ENCODE data around the gene PIK3C2B.

Gene PIK3C2B

DNA sequence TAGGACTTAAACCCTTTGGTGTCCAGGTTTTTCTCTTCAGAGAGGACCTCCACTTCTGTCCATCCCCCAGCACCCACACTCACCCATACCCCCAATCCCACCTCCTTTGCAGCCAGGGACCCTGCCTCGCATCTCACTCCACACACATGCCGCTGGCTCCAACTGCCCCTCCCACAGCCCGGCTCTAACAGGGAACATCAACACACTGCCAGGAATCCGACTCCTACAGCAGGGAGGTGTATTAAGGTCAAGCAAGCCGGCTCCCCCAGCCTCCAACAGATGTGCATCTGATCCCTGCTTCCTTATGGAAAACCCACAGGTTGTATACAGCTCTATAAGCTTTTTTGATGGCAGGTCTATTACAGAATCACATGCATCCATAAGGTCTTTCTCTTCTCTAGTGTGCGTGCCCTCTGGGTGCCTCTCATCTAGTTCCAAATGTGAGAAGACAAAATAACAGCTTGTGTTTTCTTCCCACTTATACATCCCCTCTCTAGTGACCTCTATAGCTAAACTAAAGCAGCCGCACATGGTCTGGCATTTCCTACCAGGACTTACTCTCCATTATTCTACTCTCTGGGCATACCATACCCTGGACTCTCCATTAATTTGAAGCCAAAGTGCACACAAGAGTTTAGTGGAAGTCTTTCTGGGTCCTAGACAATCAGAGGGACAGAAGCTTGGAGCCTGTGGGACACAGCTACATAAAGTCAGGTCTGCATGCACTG, 16.3 kb downstream of the PIK3C2B start:
- no peak for DNase-seq (ENCODE audit: low read depth)

GRCh38 chr1:204477036-204477740, 17.4 kb downstream of the PIK3C2B start:
- no peak for DNase-seq (ENCODE audit: low read depth)

GRCh38 chr1:204476563-204476962, 18.0 kb downstream of the PIK3C2B start:
- no peak for DNase-seq (ENCODE audit: low read depth)

GRCh38 chr1:204475656-204476432, 18.8 kb downstream of the PIK3C2B start:
- no peak for DNase-seq (ENCODE audit: low read depth)

DNA sequence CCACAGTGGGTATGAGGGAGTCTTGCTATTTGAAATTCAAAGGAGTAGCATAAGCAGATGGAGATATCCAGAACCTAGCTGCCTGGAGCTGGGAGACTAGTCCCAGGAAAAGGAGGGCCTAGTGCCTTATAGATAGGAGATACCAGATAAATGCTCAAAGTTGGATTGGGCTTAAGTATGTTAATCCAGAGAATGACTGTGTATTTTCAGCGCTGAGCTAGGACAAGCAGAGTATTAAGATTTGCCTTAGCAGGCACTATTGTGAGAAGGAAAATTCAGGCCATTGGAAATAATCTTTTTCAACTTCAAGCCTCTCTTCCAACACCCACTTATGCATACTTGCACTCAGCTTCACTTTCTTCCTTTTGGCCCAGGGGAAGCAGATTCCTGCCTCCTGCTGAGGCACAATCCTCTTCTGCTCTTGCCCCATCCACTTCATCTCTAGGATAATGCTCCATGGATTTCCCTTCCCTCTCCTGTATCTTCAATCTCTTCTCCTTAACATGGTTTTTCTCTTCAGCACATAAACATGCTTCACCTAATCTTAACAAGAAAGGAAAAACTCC, 21.1 kb downstream of the PIK3C2B start:
- no peak for DNase-seq (ENCODE audit: low read depth)

- no peak for DNase-seq (ENCODE audit: low read depth)
These were observed 21.9 kb downstream of the PIK3C2B start for GRCh38 chr1:204472660-204473059.

DNA sequence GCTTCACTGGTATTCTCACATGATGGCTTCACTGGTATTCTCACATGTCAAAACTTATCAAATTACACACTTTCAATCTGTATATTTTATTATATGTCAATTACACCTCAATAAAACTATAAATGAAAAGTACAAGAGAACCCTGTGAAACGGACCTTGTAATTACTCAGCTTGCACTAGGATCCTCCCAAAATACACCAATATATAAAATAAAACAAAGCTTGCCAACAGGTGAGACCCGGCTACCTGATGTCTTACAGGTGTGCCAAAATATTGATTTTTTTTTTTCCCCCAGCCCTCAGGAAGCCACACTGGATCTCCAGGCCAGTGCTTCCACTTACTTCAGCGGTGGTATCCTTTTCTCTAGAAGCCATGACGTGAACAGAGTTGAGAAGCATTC, 22.9 kb downstream of the PIK3C2B start:
- DNase-seq (ENCODE audit: low read depth): no peak

GRCh38 chr1:204469304-204469703, 25.3 kb downstream of the PIK3C2B start:
- no peak for DNase-seq (ENCODE audit: low read depth)

DNA sequence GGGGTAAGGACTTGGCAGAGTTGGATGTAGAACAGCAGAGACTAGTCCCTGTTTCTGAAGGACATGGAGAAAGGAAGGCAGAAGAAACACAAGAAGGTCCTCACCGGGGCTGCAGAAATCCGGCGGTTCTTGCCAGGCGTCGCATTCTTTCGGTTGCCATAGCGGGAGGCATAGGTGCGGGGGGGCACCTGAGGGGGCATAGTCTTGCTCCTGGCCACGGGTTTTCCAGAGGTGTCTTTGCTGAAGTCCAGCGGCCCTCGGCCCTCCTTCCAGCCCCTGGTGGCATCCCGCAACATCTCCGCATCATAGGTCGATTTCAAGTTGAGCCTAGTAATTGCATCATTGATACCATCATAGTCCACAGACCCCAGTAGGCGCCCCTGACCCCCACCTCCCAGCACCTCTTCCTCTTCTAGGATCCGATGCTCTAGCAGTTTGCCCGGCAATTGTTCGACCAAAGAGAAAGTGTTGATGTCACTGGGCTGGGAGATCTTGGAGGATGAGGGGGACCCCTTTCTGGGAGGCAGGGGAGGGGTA, 25.8 kb downstream of the PIK3C2B start:
- DNase-seq (ENCODE audit: low read depth): no peak

- DNase-seq (ENCODE audit: low read depth): no peak
These were observed 26.4 kb downstream of the PIK3C2B start for GRCh38 chr1:204468206-204468605.

DNA sequence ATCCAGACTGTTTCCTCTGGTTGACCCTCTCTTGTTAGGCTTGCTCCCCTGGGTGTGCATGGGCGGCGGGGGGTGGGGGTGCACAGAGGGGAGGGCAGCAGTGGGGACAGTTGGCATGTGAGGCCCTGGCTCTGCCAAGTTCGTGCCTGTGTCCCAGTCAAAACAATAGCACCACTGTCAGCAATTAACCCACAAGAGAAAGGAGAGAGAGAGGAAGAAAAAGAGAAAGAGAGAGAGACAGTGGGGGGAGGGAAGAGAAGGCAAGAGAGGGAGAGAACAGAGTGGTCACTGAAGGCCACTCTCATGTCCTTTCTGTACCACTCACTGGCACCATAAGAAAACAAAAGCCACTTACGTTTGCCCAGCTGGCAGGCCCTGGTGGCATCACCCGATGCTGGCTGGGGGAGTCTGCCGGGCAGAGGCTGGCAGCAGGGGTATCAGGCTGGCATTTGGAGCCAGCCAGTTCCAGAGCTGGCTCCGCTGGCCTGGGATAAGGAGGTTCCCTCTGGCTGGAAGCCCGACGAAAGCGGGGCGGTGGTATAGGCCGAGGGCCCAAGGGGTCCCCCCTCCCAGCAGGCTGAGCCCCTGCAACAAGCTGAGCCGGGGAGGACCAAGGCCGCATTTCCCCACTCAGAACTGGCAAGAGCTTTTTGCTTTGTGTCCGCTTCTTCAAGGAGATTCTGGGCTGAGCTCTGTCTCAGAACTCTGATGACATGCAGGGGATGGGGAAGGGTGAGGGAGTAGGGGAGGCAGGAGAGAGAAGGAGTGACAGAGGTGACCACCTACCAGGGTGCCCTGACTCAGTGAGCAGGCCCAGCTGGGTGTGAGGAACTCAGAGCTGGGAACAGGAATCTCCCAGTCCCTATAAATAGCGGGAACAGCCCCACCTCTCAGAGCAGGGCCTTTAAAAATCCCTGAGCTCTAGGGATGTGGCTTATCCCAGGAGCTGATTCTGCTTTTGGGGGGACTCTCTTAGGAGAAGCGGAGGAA, 27.9 kb downstream of the PIK3C2B start:
- DNase-seq (ENCODE audit: low read depth): no peak

DNA sequence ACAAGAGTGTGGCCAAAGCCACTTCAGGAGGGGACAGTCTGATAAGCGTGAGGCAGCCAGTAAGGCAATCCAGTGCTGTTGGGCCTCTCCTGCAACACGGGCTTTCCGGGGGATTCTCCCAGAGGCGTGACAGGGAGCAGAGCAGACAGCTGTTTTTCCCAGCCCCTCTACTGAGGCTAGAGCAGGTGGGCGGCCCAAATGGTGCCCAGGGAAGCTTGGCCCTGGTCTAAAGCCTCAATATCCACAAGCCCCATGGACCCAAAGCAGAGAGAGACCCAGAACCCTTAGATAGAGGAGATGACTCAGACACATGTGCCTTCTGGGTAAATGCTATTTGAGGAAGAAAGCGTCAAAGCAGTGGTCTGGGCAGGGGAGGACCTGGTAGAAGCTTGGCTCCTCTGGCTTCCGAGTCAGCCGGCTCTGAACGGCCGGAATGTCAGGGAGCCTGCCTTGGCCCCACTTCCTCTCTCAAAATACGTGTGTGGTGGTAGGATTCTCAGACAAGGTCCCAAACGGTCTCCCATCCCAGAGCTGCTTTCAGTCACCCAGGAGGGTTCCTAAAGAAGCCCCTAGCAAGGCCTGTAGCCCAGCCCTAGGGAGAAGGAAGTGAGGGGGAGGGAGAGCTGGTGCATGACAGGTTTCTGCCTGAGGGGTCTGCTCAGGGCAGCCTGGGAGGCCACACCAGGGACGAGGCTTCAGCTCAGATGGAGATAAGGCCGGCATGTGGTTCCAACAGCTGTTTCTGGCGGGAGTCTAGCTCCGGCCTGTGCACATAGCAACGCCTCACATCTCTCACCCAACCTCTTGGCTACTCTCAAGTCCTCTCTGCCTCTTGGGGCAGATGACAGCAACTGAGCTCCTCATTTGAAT, 28.8 kb downstream of the PIK3C2B start:
- DNase-seq (ENCODE audit: low read depth): no peak

- DNase-seq (ENCODE audit: low read depth): no peak
These were observed 29.9 kb downstream of the PIK3C2B start for GRCh38 chr1:204464701-204465100.

DNA sequence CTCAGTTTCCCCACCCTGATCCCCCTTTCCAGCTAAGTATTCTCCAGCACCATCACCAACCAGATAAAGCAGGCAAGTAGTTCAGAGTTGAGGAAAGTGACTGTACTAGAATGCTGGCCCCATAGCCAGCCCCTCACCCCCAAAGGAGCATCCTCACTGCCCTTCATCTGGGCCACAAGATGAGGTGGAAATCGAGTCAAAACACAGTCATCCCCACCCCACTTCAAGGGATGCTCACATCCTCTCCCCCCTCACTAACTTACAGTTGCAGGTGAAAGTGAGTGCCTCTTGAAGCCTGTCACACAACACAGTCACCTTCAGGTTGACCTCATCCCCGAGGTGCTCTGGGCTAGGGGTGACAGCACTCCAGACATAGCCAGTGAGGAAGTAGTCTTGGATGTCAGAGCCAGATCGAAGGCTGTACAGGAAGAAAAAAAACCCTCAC, 30.4 kb downstream of the PIK3C2B start:
- no peak for DNase-seq (ENCODE audit: low read depth)

GRCh38 chr1:204463125-204464060, 31.2 kb downstream of the PIK3C2B start:
- no peak for DNase-seq (ENCODE audit: low read depth)

DNA sequence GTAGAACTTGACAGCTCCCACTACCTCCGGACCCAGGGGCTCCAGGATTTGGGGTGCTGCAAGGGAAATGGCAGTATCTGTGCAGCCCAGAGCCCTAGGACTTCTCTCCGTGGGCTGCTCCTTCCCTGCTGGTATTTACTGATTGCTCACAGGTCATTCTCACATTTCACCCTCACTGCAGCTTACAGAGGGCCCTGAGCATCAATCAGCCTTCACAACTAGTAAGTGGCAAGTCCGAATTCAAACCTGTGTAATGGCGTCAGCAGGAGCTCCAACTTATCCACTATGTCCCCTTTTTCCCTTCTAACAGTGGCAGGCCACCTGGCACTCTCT, 32.4 kb downstream of the PIK3C2B start:
- no peak for DNase-seq (ENCODE audit: low read depth)

- DNase-seq (ENCODE audit: low read depth): no peak
These were observed 33.0 kb downstream of the PIK3C2B start for GRCh38 chr1:204461331-204462228.

- DNase-seq (ENCODE audit: low read depth): no peak
These were observed 34.3 kb downstream of the PIK3C2B start for GRCh38 chr1:204460346-204460745.

Measured in T follicular helper cell (primary cell).